SIG-M5 treated with dmso at 0.1 percent for 504 hours (cell line): Measurements from ENCODE around the gene GRIK4.
"Not testable (repeated sequence)": the region's sequence is repeated elsewhere in the genome, so short reads cannot be mapped to it uniquely, and the experiment has no call there.

Experiments used
- DNase-seq: peaks from one replicate; lab custom pipeline; 2025; ENCODE audit not compliant: unreplicated experiment; lab: John Stamatoyannopoulos, UW

GRIK4 gene

GRCh38 chr11:121029813-121030445 is 518.4 kb downstream of the GRIK4 start:
- no peak for DNase-seq

GRCh38 chr11:121031167-121031566 is 519.6 kb downstream of the GRIK4 start:
- DNase-seq = no peak

- DNase-seq = not testable (repeated sequence)
Observed at GRCh38 chr11:121031648-121032047, 520.1 kb downstream of the GRIK4 start.

- DNase-seq = no peak
Observed at GRCh38 chr11:121032546-121032945, 521.0 kb downstream of the GRIK4 start.

- DNase-seq = no peak
Observed at GRCh38 chr11:121033635-121034034, 522.1 kb downstream of the GRIK4 start.

GRCh38 chr11:121035169-121035755 is 523.7 kb downstream of the GRIK4 start:
- DNase-seq = no peak

- DNase-seq = no peak
Observed at GRCh38 chr11:121035780-121036179, 524.2 kb downstream of the GRIK4 start.

GRCh38 chr11:121037016-121037415 is 525.5 kb downstream of the GRIK4 start:
- DNase-seq = no peak
